ENCODE results near the gene STPG3. TPM values are rescaled to one million over a fixed set of nuclear protein-coding genes. Genes with fewer than 3 reads are reported as not detected.

Gene STPG3
- total and polyA plus RNA-seq, 2 of the 8 experiments (the other 6 are each of a cell fraction or from before 2014, with no cell fraction given), result not detected

DNA sequence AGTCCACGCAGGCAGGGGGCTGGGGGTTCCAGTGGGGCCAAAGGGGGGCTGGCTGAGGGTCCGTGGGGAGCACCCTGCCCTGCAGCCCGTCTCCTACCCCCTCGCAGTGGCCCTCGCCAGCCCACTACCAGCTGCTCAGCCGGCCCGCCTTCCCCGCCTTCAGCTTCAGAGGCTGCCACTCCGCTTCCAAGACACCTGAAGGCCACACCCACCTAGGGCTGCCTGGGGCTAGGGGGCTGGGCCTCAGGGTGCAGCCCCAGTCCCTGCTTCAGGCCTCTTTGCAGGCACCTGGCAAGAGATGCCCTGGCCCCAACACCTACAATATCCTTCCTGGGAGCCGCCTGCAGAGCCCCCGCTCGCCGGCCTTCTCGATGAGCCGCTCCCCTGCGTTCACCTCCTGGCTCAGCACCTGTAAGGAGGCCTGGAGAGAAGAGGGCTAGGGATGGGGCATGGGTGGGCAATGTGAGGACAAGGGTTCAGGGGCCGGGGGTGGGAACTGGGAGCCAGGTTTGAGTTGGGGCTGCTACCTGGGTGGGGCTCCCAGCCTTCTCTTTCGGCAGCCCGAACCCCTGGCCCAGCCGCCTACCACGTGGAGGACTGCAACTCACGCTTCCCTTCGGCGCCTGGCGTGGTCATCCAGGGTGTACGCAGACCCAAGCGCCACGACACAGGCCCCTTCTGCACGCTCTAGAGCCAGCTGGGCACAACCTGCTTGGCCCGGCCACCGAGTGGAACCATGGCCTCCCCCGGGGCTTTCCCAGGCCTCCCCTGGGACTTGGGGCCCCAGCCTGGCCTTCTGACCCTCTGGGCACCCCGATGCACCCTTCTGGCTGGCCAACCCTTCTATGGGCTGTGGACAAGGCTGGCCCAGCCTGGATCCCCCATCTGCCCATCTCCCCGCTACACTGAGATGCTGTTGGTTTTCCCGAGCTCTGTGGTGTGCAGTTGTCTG is 1.7 kb downstream of the STPG3 start (continued):
- TF ChIP-seq CHD7 (IDR thresholded peaks at IDR 0.05; ENCODE audit: insufficient replicate concordance, low read length), result no peak

Data from H1 (cell line).